GM18526 (cell line): Measurements from ENCODE around the gene RIPK1.
A peak's percentile ranks its signal among the peaks of the same experiment; 100 is the strongest.

Source experiments
- POLR2A ChIP-seq: IDR thresholded peaks from 3 replicates; pipeline ENCODE4 v1.6.1; 2011; ENCODE audit not compliant: insufficient read length; ENCODE audit errors: extremely low read depth

The RIPK1 gene

DNA sequence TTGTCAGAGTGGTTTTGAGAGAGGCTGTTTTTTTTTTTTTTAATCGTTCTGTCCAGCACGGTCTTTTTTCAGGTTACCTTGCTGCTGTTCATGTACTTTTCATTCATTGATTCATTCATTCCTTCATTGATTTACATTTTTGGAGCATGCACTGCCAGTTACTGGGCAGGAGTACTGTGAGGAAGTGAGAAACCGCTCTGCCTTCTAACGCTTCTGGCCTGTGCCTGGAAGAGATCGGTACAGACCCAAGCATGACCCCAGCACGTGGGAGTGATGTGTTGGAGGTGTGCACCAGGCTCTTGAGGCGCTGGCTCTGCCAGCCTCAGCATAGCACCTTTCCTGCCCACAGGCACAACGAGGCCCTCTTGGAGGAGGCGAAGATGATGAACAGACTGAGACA, 9.1 kb downstream of the RIPK1 start:
- TF ChIP-seq POLR2A, result no peak

DNA sequence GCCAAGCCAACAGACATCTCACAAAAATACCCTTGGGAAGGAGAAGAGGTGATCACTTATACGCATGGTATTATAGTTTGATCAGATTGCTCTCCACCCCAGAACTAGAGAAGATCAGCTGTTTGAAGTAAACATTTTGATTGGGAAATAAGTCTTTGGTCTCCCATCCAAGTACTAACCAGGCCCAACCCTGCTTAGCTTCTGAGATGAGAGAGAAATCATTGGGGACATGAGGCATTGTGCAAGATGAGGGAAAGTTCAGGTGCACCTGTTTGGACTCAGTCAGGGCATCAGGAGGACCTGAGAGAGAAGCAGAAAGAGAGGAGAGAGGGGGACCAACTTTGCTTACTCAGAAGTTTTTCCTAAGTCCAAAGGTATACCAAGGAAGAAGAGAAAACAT, 11.4 kb downstream of the RIPK1 start:
- no peak for TF ChIP-seq POLR2A

DNA sequence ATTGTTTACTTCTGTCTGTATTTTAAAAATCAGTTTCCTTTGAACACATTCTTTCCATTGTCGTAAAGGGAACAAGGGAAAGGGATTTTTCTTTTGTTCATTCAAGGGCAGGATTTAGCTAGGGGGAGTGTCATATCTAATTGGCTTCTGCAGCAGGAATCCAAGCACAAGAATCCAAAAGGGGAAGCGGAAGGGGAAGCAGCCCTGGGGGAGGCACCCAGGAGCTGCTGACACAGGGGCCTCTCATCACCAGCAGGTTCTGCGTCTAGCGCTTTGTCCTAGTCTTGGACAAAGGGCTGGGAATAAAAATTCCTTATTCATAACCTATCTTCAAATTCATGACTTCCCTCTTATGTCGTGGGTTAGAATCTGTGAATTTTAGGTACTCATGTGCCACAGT, 13.7 kb downstream of the RIPK1 start:
- no peak for TF ChIP-seq POLR2A

DNA sequence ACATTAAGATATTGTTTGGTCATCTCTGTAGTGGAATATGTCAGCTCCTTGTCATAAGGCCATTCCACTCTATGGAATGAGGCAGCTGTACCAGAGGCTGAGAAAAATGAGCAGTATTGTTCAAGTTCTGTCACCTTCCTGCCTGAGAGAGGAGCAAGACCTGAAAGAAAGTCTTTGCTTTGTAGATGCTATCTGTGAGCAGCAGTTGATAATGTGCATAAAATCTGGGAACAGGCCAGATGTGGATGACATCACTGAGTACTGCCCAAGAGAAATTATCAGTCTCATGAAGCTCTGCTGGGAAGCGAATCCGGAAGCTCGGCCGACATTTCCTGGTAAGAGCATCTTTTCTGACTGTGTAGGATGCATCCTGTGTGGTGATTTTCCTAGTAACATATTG, 16.8 kb downstream of the RIPK1 start:
- TF ChIP-seq POLR2A, result no peak

DNA sequence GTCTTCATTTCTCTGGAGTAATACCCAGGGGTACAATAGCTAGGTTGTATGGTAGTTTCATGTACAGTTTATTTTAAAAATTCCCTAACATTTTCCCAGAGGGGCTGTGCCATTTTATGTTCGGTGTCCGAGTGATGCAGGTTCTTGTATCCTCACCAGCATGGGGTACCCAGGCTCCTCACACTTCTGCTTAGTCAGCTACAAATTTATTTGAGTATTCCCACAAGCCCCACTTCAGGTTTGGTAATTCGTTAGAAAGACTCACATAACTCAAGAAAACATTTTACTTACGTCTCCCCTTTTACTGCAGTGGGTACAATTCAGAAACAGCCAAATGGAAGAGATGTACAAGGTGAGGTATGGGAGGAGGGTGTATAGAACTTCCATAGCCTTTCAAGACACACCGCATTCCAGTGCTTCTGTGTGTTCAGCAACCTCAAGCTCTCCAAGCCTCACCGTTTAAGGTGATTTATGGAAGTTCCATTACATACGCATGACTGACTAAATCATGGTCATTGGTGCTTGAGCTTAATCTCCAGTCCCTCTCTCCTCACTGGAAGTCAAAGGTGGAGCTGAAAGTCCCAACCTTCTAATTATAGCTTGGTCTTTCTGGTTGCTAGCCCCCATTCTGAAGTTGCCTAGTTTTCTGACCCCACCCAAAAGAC, 18.1 kb downstream of the RIPK1 start:
- no peak for TF ChIP-seq POLR2A

DNA sequence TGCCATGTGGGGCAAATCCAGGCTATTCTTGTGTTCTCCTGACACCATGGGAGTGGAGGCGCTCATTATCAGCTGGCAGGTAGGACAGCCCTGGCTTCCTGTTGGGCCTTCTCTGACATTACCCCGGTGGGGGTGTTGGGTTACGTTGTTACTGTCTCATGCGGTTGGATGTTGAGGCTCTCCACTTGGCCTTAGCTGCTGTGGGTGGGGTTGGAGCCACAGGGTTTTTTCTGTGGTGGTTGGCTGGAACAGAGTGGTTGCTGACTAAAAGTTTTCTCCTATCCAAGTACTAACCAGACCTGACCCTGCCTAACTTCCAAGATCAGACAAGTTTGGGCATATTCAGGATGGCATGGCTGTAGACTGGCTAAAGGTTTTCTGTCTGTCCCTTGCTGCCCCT, 20.2 kb downstream of the RIPK1 start:
- TF ChIP-seq POLR2A, result no peak

DNA sequence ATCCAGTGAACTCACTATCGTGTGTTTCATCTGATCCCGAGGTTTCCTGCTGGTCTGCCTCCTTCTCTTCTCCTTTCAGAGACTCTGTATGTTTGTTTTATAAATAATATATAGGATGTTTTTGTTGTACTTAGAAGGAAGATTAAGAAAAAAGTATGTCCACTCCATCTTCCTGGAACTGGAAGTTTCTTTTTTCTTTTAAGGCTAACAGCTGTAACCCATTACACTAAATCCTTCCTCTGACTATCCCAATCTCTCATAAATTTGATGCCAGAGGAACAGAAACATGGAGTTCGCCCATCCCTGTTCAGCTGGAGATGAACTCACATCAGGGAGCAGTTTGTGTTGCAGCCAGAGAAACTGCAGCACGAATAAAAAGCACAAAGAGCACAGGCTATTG, 20.7 kb downstream of the RIPK1 start:
- TF ChIP-seq POLR2A, result no peak

DNA sequence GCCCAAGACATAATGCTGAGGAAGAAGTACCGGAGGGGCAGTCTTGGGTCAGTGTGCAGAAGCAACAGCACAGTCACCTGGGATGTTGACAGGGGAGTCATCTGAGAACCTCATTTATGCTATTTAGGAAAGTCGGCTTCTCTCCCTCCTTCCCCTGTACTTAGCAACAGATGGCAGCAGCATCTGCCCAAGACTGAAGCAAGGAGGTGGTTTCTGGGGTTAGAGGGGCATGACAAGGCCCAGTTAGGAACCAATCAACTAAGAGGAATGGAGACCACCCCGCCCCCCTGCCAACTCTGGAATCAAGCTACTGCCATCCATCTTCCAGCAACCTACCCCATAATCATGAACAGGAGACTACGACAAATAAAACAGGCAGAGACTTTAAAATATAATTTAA, 21.7 kb downstream of the RIPK1 start:
- TF ChIP-seq POLR2A, result no peak

DNA sequence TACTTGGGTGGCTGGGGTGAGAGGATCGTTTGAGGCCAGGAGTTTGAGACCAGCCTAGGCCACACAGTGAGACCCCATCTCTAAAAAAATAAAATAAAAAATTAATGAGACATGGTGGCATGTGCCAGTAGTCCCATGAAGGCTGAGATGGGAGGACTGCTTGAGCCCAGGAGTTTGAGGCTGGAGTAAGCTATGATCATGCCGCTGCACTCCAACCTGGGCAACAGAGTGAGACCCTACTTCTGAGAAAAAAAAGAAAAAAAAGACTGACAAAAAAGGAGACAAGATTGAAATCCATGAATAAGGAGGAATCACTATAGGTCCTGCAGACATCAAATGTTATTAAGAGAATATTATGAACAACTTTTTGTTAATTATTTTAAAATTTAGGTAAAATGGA, 26.5 kb downstream of the RIPK1 start:
- no peak for TF ChIP-seq POLR2A

DNA sequence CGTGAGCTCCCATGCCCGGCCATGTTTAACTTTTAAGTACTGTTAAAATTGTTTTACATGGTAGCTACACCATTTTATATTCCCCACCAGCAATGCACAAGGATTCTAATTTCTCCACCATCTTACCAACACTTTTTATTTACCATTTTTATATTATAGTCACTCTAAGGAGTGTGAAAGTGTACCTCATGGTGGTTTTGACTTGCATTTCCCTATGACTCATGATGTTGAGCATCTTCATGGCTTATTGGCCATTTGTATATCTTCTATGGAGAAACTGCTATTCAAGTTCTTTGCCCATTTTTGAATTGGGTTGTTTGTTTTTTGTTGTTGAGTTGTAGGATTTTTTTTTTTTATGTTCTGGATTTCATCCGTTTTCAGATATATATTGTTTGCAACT, 34.6 kb downstream of the RIPK1 start:
- TF ChIP-seq POLR2A, result no peak

DNA sequence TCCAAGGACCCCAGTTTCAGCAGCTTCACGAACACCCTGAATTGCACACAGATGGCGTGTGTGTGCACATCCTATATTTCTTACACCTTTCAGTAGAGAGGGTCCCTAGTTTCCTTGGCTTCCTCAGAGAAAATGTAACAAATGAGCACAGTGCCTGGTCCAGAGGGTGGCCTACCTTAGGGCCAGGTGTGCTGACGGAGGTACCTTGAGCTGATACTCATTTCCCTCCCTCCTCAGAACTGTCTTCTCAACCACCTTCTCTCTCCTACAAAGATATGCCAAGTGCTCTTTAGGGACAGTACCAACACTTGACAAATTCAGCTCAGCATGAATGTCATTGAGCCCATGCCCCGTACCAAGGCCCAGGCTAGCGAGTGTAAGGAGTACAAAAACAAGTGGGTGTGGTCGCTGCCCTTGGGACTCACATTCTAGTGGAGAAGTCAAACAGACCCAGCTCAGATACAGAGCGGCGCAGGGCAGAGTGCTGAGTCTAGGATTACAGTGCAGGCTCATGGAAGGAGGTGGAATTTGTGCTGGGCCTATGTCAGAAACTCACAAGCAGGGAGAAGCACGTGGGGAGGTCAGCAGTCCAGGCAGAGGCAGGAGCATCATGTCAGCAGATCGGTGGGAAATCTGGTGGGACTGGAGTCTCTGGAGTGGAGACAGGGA, 40.6 kb downstream of the RIPK1 start:
- no peak for TF ChIP-seq POLR2A

DNA sequence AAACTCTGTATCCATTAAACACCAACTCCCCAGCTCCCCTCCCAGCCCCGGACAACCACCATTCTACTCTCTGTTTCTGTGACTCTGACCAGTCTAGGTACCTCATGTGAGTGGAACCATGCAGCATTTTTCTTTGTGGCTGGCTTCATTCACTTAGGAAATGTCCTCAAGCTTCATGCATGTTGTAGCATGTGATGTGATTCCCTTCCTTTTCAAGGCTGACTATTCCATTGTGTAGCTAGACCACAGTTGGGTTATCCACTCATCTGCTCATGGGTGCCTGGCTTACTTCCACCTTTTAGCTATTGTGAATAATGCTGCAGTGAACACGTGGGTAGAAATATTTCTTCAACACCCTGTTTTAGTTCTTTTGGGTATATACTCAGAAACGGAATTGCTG, 41.5 kb downstream of the RIPK1 start:
- no peak for TF ChIP-seq POLR2A

DNA sequence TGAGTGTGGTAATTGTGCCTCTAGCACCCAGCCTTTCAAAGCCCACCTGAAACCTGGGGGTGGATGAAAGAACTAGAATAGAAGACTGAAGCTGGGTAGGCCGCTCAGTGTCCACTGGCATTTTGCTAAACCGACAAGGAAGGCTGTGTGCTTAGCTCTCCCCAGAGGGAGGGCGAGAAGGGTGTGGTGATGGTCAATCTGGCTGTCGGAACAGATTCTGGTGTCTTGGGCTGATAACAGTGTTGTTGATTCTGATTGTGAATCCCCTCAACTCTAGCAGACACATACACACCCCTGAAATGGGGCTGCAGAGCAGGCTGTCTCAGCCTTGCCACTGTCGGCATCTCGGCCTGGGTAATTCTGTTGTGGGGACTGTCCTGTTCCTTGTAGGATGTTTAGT, 46.1 kb downstream of the RIPK1 start:
- TF ChIP-seq POLR2A, result no peak

DNA sequence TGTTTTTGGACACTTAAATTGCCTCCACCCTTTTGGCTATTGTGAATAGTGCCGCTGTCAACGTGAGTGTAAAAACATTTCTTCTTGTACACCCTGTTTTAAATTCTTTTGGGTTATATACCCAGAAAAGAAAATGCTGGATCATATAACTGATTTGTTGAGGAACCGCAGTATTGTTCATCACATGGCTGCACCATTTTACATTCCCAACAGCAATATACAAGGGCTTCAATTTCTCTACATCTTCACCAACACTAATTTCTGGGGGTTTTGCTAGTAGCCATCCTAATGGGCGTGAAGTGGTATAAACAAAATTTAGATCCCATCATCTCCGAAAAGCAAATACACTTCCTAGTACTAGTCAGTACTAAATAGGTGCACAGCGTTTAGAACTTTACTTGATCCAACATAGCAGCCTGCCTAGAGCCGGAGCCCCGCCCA, 49.6 kb downstream of the RIPK1 start:
- TF ChIP-seq POLR2A, result no peak

DNA sequence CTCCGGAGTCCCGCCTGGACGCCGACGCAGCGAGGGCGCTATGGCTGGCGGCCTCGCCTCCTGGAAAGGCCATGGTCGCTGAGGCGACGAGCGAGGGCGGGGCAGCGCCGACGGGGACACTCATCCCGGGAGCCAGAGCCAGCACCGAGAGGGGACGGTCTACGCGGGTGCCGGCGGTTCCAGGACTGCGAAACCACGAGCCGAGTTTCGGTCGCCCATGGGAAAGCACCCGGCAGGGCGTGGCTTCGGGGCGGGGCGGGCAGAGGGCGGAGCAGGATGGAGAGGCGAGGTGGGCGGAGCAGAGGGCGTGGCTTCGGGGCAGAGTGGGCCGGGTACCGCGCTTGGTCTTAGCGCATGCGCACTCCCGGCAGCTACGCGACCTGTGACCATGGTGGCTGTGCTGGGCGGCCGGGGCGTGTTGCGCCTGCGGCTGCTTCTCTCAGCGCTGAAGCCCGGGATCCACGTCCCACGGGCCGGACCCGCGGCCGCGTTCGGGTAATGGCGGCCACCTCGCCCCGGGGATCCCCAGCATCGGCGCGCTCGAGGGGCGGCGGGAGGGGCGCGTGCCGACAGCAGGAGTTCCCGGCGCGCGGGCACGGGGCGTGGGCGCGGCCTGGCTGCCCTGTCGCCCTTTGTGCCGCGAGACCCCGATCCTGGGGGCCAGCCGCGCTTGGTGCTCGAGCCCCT, 50.2 kb downstream of the RIPK1 start, which contains the start of gene BPHL:
Gene BPHL (plus strand): TSS at position 359 of the 687 bp plus-strand sequence. CDS start 30 bp downstream, at position 389.
- peak; percentile 63 for TF ChIP-seq POLR2A

DNA sequence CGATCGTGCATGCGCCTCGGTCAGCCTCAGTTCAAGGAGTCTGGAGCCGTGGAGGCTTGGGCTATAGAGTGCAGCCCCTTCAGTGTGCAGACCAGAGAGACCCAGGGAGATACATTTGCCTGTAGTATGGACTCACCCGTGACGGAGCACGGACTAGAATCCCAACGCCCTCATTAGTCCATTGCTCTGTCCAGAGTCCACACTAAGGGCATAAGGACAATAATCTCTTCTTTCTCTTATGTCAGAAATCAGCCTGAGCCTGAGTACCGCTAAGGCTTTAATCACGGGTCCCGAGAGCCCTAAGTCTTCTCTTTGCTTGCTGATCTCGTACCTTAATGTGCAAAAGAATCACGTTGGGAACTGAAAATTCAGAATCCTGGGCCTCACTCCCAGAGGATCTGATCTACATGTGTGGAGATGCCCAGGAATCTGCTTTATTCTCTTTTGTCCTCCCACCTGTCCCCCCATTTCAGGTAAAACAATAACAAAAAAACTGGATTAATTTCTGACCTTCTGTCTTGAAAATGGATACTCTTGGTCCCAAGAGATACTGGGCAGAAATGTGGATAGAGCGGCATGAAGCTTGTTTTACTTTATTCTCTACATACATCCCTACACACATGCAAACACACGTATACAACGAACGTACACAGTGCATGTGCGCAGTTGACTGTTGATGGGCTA, 50.9 kb downstream of the RIPK1 start:
- no peak for TF ChIP-seq POLR2A

DNA sequence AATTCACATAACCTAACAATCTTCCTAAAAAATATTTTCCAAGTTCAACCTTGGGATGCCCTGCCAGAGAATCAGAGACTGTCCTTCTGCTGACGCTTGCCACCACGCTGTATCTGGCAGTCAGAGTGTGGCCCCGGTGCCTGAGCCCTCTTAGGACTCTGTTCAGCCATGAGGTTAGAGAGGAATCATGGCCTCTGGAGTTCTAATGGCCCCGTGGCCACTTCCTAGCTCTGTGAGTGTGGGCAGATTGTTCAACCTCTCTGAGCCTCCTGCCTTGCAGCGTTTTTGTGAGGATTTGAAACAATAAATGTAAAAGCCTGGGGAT, 52.4 kb downstream of the RIPK1 start:
- TF ChIP-seq POLR2A, result no peak

DNA sequence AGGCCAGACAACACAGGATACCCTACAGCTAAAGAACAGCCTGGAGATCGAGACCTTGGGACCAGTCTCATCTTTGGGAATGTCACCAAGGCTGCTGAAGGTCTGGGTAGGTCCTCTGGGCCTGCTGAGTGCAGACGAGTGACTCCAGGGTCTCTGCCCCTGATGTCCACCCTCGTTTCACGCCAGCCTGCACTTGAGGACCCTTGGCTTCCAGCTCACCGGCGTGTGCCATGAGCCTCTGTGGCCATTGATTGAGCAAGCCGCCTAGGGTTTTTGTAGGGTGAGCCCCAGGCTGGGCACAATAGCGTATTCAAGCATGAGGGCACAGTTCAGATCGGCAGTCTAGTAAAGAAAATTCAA, 54.5 kb downstream of the RIPK1 start:
- TF ChIP-seq POLR2A, result no peak
